Fibroblast of lung (primary cell): ENCODE results near the gene DCLRE1B.

ENCODE experiments used
- CTCF ChIP-seq, 2 donors: IDR thresholded peaks in 1 of 2; conservative IDR thresholded peaks in 1 of 2; 1 replicate in 1 of 2; 2 replicates in 1 of 2; pipeline ENCODE4 v1.5.1; 2011 to 2012; ENCODE audit warnings: low read length in 2 of 2, control low read depth in 1 of 2, inconsistent platforms in 1 of 2, low read depth in 1 of 2, mild to moderate bottlenecking in 1 of 2
- EZH2 ChIP-seq: IDR thresholded peaks from 2 replicates; pipeline ENCODE4 v1.5.1; 2012; ENCODE audit warnings: low read length, control low read depth, mild to moderate bottlenecking; ENCODE audit errors: missing control alignments

- TF ChIP-seq CTCF (conservative IDR thresholded peaks at IDR 0.05 in 1 of 2, IDR thresholded peaks at IDR 0.05 in 1 of 2; ENCODE audit: low read depth in 1 of 2, low read length in 2 of 2) (no peak), EZH2 (no peak)
These were observed 32.7 kb upstream of the DCLRE1B start for GRCh38 chr1:113872219-113872935.
